Endodermal cell (in vitro differentiated cells): ENCODE results near the gene SND1. TPM values are rescaled to one million over a fixed set of nuclear protein-coding genes. Genes with fewer than 3 reads are reported as not detected.

Experiments
- DNase-seq: peaks from one replicate; pipeline ENCODE4 v3.0.0-alpha.2; 2017
- H3K27ac ChIP-seq: 2 replicates; pipeline ENCODE4 v1.5.1; 2013; ENCODE audit warnings: mild to moderate bottlenecking, low read depth, low read length, moderate library complexity
- H3K27me3 ChIP-seq: 2 replicates; pipeline ENCODE4 v1.6.1; 2013; ENCODE audit warnings: mild to moderate bottlenecking, low read length, moderate library complexity; ENCODE audit not compliant: insufficient read depth, control insufficient read depth, poor library complexity, severe bottlenecking
- H3K36me3 ChIP-seq: 2 replicates; pipeline ENCODE4 v1.7.0; 2013; ENCODE audit warnings: mild to moderate bottlenecking, low read length, moderate library complexity; ENCODE audit not compliant: control insufficient read depth, insufficient read depth
- H3K4me1 ChIP-seq: one replicate; pipeline ENCODE4 v1.7.0; 2013; ENCODE audit warnings: low read length; ENCODE audit not compliant: control insufficient read depth, insufficient read depth
- H3K4me3 ChIP-seq: 2 replicates; pipeline ENCODE4 v1.5.1; 2013; ENCODE audit warnings: mild to moderate bottlenecking, low read length, moderate library complexity
- H3K9ac ChIP-seq: 2 replicates; pipeline ENCODE4 v1.6.1; 2013; ENCODE audit warnings: mild to moderate bottlenecking, low read length, moderate library complexity; ENCODE audit not compliant: poor library complexity, severe bottlenecking; ENCODE audit errors: extremely low read depth
- H3K9me3 ChIP-seq: 2 replicates; pipeline ENCODE4 v1.6.1; 2013; ENCODE audit warnings: mild to moderate bottlenecking, low read length, moderate library complexity; ENCODE audit not compliant: control insufficient read depth
- H3K27ac Mint-ChIP-seq: 2 replicates; pipeline ENCODE4 v1.8.0; 2020; ENCODE audit warnings: mixed read lengths
- H3K27me3 Mint-ChIP-seq: 2 replicates; pipeline ENCODE4 v1.8.0; 2021; ENCODE audit warnings: mild to moderate bottlenecking, mixed read lengths; ENCODE audit not compliant: insufficient read depth
- H3K36me3 Mint-ChIP-seq: 2 replicates; pipeline ENCODE4 v1.8.0; 2020; ENCODE audit warnings: low read depth, mixed read lengths
- H3K4me1 Mint-ChIP-seq: 2 replicates; pipeline ENCODE4 v1.8.0; 2020; ENCODE audit warnings: mixed read lengths
- H3K4me3 Mint-ChIP-seq: 2 replicates; pipeline ENCODE4 v1.8.0; 2020; ENCODE audit warnings: mild to moderate bottlenecking, moderate library complexity, mixed read lengths
- H3K9me3 Mint-ChIP-seq: 2 replicates; pipeline ENCODE4 v1.8.0; 2020; ENCODE audit warnings: mild to moderate bottlenecking, mixed read lengths
- WGBS, 2 experiments: methylation state at CpG; one replicate each; pipeline versions ENCODE4 v1.1.5 to v1.1.7; 2013; ENCODE audit warnings: missing lambda C conversion rate in 2 of 2, mixed read lengths in 1 of 2; ENCODE audit not compliant: insufficient coverage in 1 of 2, insufficient read length in 1 of 2; 5-methylcytosine and 5-hydroxymethylcytosine counted together
- total RNA-seq, 2 donors: library from RNA; stranded (reverse); fragmentation: NEBNext Ultra II Directional in 1 of 2; extraction: Animal tissue kit (Norgen Biotek cat#: 25700) in 1 of 2; gene quantifications; 2 replicates in 1 of 2; 3 replicates in 1 of 2; pipeline ENCODE4 v1.2.1, GENCODE V29; 2021
- TF ChIP-seq, protein P1 (sequence below): fragments of 200-600 bp; sonication (generic); conservative IDR thresholded peaks from 2 replicates; pipeline ENCODE4 v1.5.0; 2021; ENCODE audit warnings: antibody characterized with exemption, mild to moderate bottlenecking

Gene SND1
- total RNA-seq, 2 donors from 2014 or later: 240 to 267 TPM

DNA sequence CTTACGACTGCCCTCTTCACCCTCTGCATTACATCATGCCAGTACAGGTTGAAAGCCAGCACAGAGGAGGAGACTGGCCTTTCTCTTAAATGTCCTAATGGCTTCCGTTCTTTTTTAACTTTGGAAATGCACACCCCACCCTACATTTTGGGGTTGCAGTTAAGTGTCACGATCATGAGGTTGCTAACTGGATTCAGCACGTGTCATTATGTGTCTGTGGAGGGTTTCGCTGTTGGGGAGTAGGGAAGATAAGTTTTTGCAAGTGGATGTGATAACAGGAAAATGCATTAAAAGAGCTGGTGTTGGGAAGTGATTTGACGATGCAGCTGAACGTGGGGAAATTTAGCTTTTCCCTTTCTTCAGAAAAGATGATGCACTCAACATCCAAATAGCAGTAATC is 243.4 kb downstream of the SND1 start:
- 87 to 94% methylated on average over 7 of the region's 7 CpGs for WGBS, 2 experiments
- H3K4me1 Mint-ChIP-seq: peaks cover 30% of the 10 kb centered on the region
- no peak overlapping the region for H3K27ac Mint-ChIP-seq
- H3K9ac ChIP-seq: no peak overlapping the region
- peaks cover 51% of the 10 kb centered on the region for H3K36me3 ChIP-seq
- no peak overlapping the region for H3K27ac ChIP-seq
- H3K27me3 ChIP-seq: no peaks in the 10 kb centered on the region
- no peak overlapping the region for H3K4me3 Mint-ChIP-seq
- peaks cover 25% of the 10 kb centered on the region for H3K36me3 Mint-ChIP-seq
- H3K4me3 ChIP-seq: peak overlapping the region; percentile 16
- H3K9me3 Mint-ChIP-seq: peaks cover 2% of the 10 kb centered on the region
- H3K4me1 ChIP-seq: peaks cover 15% of the 10 kb centered on the region
- DNase-seq: no peak
- no peaks in the 10 kb centered on the region for H3K27me3 Mint-ChIP-seq
- H3K9me3 ChIP-seq: no peaks in the 10 kb centered on the region
- TF ChIP-seq, protein P1, sequence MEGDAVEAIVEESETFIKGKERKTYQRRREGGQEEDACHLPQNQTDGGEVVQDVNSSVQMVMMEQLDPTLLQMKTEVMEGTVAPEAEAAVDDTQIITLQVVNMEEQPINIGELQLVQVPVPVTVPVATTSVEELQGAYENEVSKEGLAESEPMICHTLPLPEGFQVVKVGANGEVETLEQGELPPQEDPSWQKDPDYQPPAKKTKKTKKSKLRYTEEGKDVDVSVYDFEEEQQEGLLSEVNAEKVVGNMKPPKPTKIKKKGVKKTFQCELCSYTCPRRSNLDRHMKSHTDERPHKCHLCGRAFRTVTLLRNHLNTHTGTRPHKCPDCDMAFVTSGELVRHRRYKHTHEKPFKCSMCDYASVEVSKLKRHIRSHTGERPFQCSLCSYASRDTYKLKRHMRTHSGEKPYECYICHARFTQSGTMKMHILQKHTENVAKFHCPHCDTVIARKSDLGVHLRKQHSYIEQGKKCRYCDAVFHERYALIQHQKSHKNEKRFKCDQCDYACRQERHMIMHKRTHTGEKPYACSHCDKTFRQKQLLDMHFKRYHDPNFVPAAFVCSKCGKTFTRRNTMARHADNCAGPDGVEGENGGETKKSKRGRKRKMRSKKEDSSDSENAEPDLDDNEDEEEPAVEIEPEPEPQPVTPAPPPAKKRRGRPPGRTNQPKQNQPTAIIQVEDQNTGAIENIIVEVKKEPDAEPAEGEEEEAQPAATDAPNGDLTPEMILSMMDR: no peak

DNA sequence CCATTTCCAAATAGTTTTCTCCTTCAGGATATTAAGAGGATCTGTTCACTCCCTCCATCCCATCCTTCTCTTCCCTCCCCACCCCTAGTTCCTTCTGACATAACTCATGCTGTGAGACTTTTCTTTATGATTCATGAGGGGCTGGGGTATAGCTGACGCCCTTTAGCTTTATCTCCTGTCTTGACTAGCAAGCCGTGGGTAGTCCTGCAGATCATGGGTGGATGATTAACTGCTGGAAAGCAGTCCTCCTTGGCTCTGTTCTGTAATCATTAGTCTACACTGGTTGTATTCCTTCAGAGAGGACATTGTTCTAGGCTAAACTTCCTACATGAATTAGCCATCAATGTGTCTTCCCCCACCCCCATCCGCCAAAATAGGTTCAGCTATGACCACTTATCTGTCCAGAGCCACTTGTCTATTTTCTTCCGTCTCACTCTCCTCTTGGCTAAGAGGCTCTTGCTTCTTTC is 243.9 kb downstream of the SND1 start:
- Histone ChIP-seq H3K27me3 (no peaks in the 10 kb centered on the region), H3K4me1 (peaks cover 19% of the 10 kb centered on the region), H3K9ac (no peak overlapping the region), H3K36me3 (peaks cover 51% of the 10 kb centered on the region), H3K4me3 (peak overlapping the region; percentile 16), H3K9me3 (no peaks in the 10 kb centered on the region), H3K27ac (no peak overlapping the region)
- 40 to 83% methylated on average over 2 to 4 of the region's 4 CpGs for WGBS, 2 experiments
- H3K4me3 Mint-ChIP-seq: no peak overlapping the region
- no peaks in the 10 kb centered on the region for H3K27me3 Mint-ChIP-seq
- peaks cover 32% of the 10 kb centered on the region for H3K4me1 Mint-ChIP-seq
- peaks cover 2% of the 10 kb centered on the region for H3K9me3 Mint-ChIP-seq
- H3K27ac Mint-ChIP-seq: no peak overlapping the region
- H3K36me3 Mint-ChIP-seq: peaks cover 25% of the 10 kb centered on the region
- TF ChIP-seq, protein P1: no peak
- no peak for DNase-seq

DNA sequence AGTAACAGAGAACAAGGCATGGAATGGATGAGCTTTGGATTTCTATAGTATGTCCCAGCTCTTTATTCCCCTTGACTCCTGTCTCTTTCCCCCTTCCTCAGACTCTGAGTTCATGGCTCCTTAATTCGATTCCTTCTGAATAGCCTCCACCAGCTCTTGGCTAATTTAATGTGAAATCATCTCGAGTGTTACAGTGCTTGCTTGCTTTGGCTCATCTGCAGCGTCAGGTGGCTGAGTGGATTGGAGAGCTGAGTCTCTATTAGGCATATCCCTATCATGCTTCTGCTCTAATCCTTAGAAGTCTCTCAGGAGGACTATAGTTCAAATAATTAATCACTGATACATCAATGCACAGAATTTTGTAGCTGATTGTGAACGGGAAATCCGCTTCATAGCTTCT is 244.7 kb downstream of the SND1 start:
- 83 to 94% methylated on average over 4 to 5 of the region's 5 CpGs for WGBS, 2 experiments
- no peaks in the 10 kb centered on the region for H3K9me3 ChIP-seq
- H3K4me3 ChIP-seq: no peak overlapping the region
- peaks cover 32% of the 10 kb centered on the region for H3K4me1 Mint-ChIP-seq
- no peak overlapping the region for H3K27ac ChIP-seq
- DNase-seq: no peak
- H3K4me1 ChIP-seq: peaks cover 26% of the 10 kb centered on the region
- H3K9ac ChIP-seq: no peak overlapping the region
- no peak overlapping the region for H3K27ac Mint-ChIP-seq
- H3K9me3 Mint-ChIP-seq: peaks cover 2% of the 10 kb centered on the region
- H3K36me3 Mint-ChIP-seq: peaks cover 20% of the 10 kb centered on the region
- H3K27me3 Mint-ChIP-seq: no peaks in the 10 kb centered on the region
- H3K36me3 ChIP-seq: peaks cover 44% of the 10 kb centered on the region
- TF ChIP-seq, protein P1: no peak
- H3K4me3 Mint-ChIP-seq: no peak overlapping the region
- H3K27me3 ChIP-seq: no peaks in the 10 kb centered on the region
